Dedifferentiated amniotic fluid mesenchymal stem cell (primary cell): ENCODE data around the gene BCDIN3D.

Experiments
- DNase-seq: peaks from one replicate; pipeline ENCODE4 v3.0.0-alpha.2; 2016; ENCODE audit errors: extremely low spot score

The BCDIN3D gene

GRCh38 chr12:49823350-49823749 lies 19.6 kb downstream of the BCDIN3D start:
- no peak for DNase-seq

- DNase-seq = no peak
Observed at GRCh38 chr12:49821373-49822287, 21.3 kb downstream of the BCDIN3D start.

- DNase-seq = no peak
Observed at GRCh38 chr12:49819786-49820185, 23.1 kb downstream of the BCDIN3D start.

GRCh38 chr12:49818241-49818895 lies 24.5 kb downstream of the BCDIN3D start:
- DNase-seq = no peak

- DNase-seq = no peak
Observed at GRCh38 chr12:49813131-49813530, 29.8 kb downstream of the BCDIN3D start.

- no peak for DNase-seq
Observed at GRCh38 chr12:49811961-49812401, 30.9 kb downstream of the BCDIN3D start.

- no peak for DNase-seq
Observed at GRCh38 chr12:49811136-49811535, 31.8 kb downstream of the BCDIN3D start.

GRCh38 chr12:49809906-49810389 lies 33.0 kb downstream of the BCDIN3D start:
- no peak for DNase-seq

GRCh38 chr12:49809381-49809905 lies 33.5 kb downstream of the BCDIN3D start:
- no peak for DNase-seq

GRCh38 chr12:49808686-49809380 lies 34.1 kb downstream of the BCDIN3D start:
- DNase-seq = no peak

GRCh38 chr12:49807991-49808580 lies 34.8 kb downstream of the BCDIN3D start:
- DNase-seq = no peak

GRCh38 chr12:49806877-49807276 lies 36.0 kb downstream of the BCDIN3D start:
- no peak for DNase-seq

- no peak for DNase-seq
Observed at GRCh38 chr12:49806321-49806813, 36.5 kb downstream of the BCDIN3D start.

- no peak for DNase-seq
Observed at GRCh38 chr12:49805409-49805808, 37.5 kb downstream of the BCDIN3D start.

- DNase-seq = no peak
Observed at GRCh38 chr12:49804821-49805220, 38.1 kb downstream of the BCDIN3D start.

GRCh38 chr12:49803693-49804450 lies 39.0 kb downstream of the BCDIN3D start:
- DNase-seq = no peak

GRCh38 chr12:49801141-49802063 lies 41.5 kb downstream of the BCDIN3D start:
- DNase-seq = no peak

- DNase-seq = no peak
Observed at GRCh38 chr12:49800421-49801140, 42.3 kb downstream of the BCDIN3D start.

- DNase-seq = no peak
Observed at GRCh38 chr12:49798934-49799333, 44.0 kb downstream of the BCDIN3D start.
